GM04504 (cell line): ENCODE measurements around the gene INMT.

Experiments used
- DNase-seq: peaks from one replicate; pipeline ENCODE4 v3.0.0-alpha.2; 2012; ENCODE audit warnings: low read depth

The INMT gene

GRCh38 chr7:30728591-30729100 is 23.3 kb upstream of the INMT start:
- no peak for DNase-seq

- no peak for DNase-seq
Measured at GRCh38 chr7:30729642-30730041, 22.3 kb upstream of the INMT start.

GRCh38 chr7:30730097-30730496 is 21.8 kb upstream of the INMT start:
- no peak for DNase-seq

- DNase-seq, result no peak
Measured at GRCh38 chr7:30730996-30731395, 20.9 kb upstream of the INMT start.

- no peak for DNase-seq
Measured at GRCh38 chr7:30731581-30731980, 20.4 kb upstream of the INMT start.

- no peak for DNase-seq
Measured at GRCh38 chr7:30732606-30733005, 19.3 kb upstream of the INMT start.

- DNase-seq, result no peak
Measured at GRCh38 chr7:30733216-30733615, 18.7 kb upstream of the INMT start.

- DNase-seq, result no peak
Measured at GRCh38 chr7:30733691-30734090, 18.2 kb upstream of the INMT start.

- no peak for DNase-seq
Measured at GRCh38 chr7:30734497-30734896, 17.4 kb upstream of the INMT start.

GRCh38 chr7:30735631-30736030 is 16.3 kb upstream of the INMT start:
- DNase-seq, result no peak

GRCh38 chr7:30736291-30736690 is 15.6 kb upstream of the INMT start:
- DNase-seq, result no peak

GRCh38 chr7:30738026-30738915 is 13.7 kb upstream of the INMT start:
- no peak for DNase-seq

- no peak for DNase-seq
Measured at GRCh38 chr7:30739691-30740090, 12.2 kb upstream of the INMT start.

- no peak for DNase-seq
Measured at GRCh38 chr7:30740417-30741181, 11.3 kb upstream of the INMT start.

- DNase-seq, result no peak
Measured at GRCh38 chr7:30741289-30741688, 10.6 kb upstream of the INMT start.

- no peak for DNase-seq
Measured at GRCh38 chr7:30743371-30744074, 8.4 kb upstream of the INMT start.

GRCh38 chr7:30744075-30744417 is 7.9 kb upstream of the INMT start:
- no peak for DNase-seq

GRCh38 chr7:30745261-30745941 is 6.5 kb upstream of the INMT start:
- DNase-seq, result no peak

GRCh38 chr7:30750010-30750409 is 1.9 kb upstream of the INMT start:
- no peak for DNase-seq

- peak; percentile 88 for DNase-seq
Measured at GRCh38 chr7:30750683-30751650, 968 bp upstream of the INMT start.

- no peak for DNase-seq
Measured at GRCh38 chr7:30752484-30752883, 549 bp downstream of the INMT start.
